Mesodermal cell (in vitro differentiated cells): Measurements from ENCODE around the gene MYO18B.

Source experiments
- H3K27ac ChIP-seq: 2 replicates; pipeline ENCODE4 v1.7.0; 2013; ENCODE audit warnings: mild to moderate bottlenecking, low read depth, low read length, moderate library complexity; ENCODE audit not compliant: severe bottlenecking
- H3K36me3 ChIP-seq: 2 replicates; pipeline ENCODE4 v1.7.1; 2013; ENCODE audit warnings: mild to moderate bottlenecking, low read length, moderate library complexity; ENCODE audit not compliant: control insufficient read depth, insufficient read depth
- H3K4me1 ChIP-seq: one replicate; pipeline ENCODE4 v1.7.1; 2013; ENCODE audit warnings: mild to moderate bottlenecking, low read length; ENCODE audit not compliant: insufficient read depth, control insufficient read depth, poor library complexity, severe bottlenecking
- H3K4me3 ChIP-seq: 2 replicates; pipeline ENCODE4 v1.7.0; 2013; ENCODE audit warnings: low read length, control low read depth, mild to moderate bottlenecking; ENCODE audit not compliant: insufficient read depth, poor library complexity, severe bottlenecking; ENCODE audit errors: extremely low read depth
- H3K9me3 ChIP-seq: 2 replicates; pipeline ENCODE4 v1.7.1; 2013; ENCODE audit warnings: mild to moderate bottlenecking, low read length, moderate library complexity; ENCODE audit not compliant: control insufficient read depth
- WGBS, 2 experiments: methylation state at CpG; one replicate each; pipeline ENCODE4 v1.1.5; 2013; ENCODE audit warnings: missing lambda C conversion rate in 2 of 2; ENCODE audit not compliant: insufficient coverage in 2 of 2; 5-methylcytosine and 5-hydroxymethylcytosine counted together

MYO18B gene

GRCh38 chr22:25929321-25929878 lies 187.4 kb downstream of the MYO18B start:
- H3K4me1 ChIP-seq, result no peaks in the 10 kb centered on the region
- no peak overlapping the region for H3K27ac ChIP-seq
- 75 to 90% methylated on average over 3 to 5 of the region's 5 CpGs for WGBS, 2 experiments
- no peaks in the 10 kb centered on the region for H3K36me3 ChIP-seq
- H3K4me3 ChIP-seq, result no peak overlapping the region
- H3K9me3 ChIP-seq, result peaks cover 5% of the 10 kb centered on the region

- Histone ChIP-seq H3K4me3 (no peak overlapping the region), H3K36me3 (no peaks in the 10 kb centered on the region), H3K27ac (no peak overlapping the region), H3K9me3 (peaks cover 5% of the 10 kb centered on the region), H3K4me1 (no peaks in the 10 kb centered on the region)
- WGBS, 2 experiments, result 79 to 88% methylated on average over 1 to 2 of the region's 4 CpGs
Measured at GRCh38 chr22:25930083-25930482, 188.1 kb downstream of the MYO18B start.

- 87 to 92% methylated on average over 6 of the region's 7 CpGs for WGBS, 2 experiments
- Histone ChIP-seq H3K9me3 (peaks cover 5% of the 10 kb centered on the region), H3K4me3 (no peak overlapping the region), H3K27ac (no peak overlapping the region), H3K4me1 (no peaks in the 10 kb centered on the region), H3K36me3 (no peaks in the 10 kb centered on the region)
Measured at GRCh38 chr22:25930788-25931310, 188.9 kb downstream of the MYO18B start.

GRCh38 chr22:25933158-25933788 lies 191.3 kb downstream of the MYO18B start:
- no CpG with 5 or more reads among the region's 3 CpGs for WGBS, 2 experiments
- Histone ChIP-seq H3K36me3 (no peaks in the 10 kb centered on the region), H3K9me3 (no peaks in the 10 kb centered on the region), H3K27ac (no peak overlapping the region), H3K4me3 (no peak overlapping the region), H3K4me1 (no peaks in the 10 kb centered on the region)

GRCh38 chr22:25935266-25936058 lies 193.5 kb downstream of the MYO18B start:
- H3K4me1 ChIP-seq, result no peaks in the 10 kb centered on the region
- WGBS, 2 experiments, result 42 to 44% methylated on average over 6 of the region's 7 CpGs
- no peaks in the 10 kb centered on the region for H3K9me3 ChIP-seq
- no peaks in the 10 kb centered on the region for H3K36me3 ChIP-seq
- no peak overlapping the region for H3K27ac ChIP-seq
- H3K4me3 ChIP-seq, result no peak overlapping the region

- H3K36me3 ChIP-seq, result no peaks in the 10 kb centered on the region
- H3K4me3 ChIP-seq, result no peak overlapping the region
- no peaks in the 10 kb centered on the region for H3K4me1 ChIP-seq
- no peak overlapping the region for H3K27ac ChIP-seq
- WGBS, 2 experiments, result no CpG with 5 or more reads among the region's 1 CpG
- H3K9me3 ChIP-seq, result no peaks in the 10 kb centered on the region
Measured at GRCh38 chr22:25938151-25938550, 196.2 kb downstream of the MYO18B start.

GRCh38 chr22:25939384-25939783 lies 197.4 kb downstream of the MYO18B start:
- no peaks in the 10 kb centered on the region for H3K36me3 ChIP-seq
- no peak overlapping the region for H3K4me3 ChIP-seq
- WGBS, 2 experiments, result 79 to 94% methylated on average over 3 to 4 of the region's 4 CpGs
- no peak overlapping the region for H3K27ac ChIP-seq
- H3K9me3 ChIP-seq, result no peaks in the 10 kb centered on the region
- H3K4me1 ChIP-seq, result no peaks in the 10 kb centered on the region

- Histone ChIP-seq H3K4me1 (no peaks in the 10 kb centered on the region), H3K27ac (no peak overlapping the region), H3K36me3 (no peaks in the 10 kb centered on the region), H3K9me3 (no peaks in the 10 kb centered on the region), H3K4me3 (no peak overlapping the region)
- no CpG with 5 or more reads among the region's 2 CpGs for WGBS, 2 experiments
Measured at GRCh38 chr22:25940479-25940878, 198.5 kb downstream of the MYO18B start.

GRCh38 chr22:25941365-25941960 lies 199.5 kb downstream of the MYO18B start:
- H3K4me1 ChIP-seq, result no peaks in the 10 kb centered on the region
- no peak overlapping the region for H3K27ac ChIP-seq
- no peaks in the 10 kb centered on the region for H3K9me3 ChIP-seq
- no peaks in the 10 kb centered on the region for H3K36me3 ChIP-seq
- WGBS, 2 experiments, result 79 to 84% methylated on average over 8 of the region's 8 CpGs
- H3K4me3 ChIP-seq, result no peak overlapping the region

- no peak overlapping the region for H3K4me3 ChIP-seq
- H3K9me3 ChIP-seq, result no peaks in the 10 kb centered on the region
- H3K4me1 ChIP-seq, result no peaks in the 10 kb centered on the region
- H3K36me3 ChIP-seq, result no peaks in the 10 kb centered on the region
- no peak overlapping the region for H3K27ac ChIP-seq
- WGBS, 2 experiments, result 82 to 89% methylated on average over 8 of the region's 9 CpGs
Measured at GRCh38 chr22:25942115-25942855, 200.3 kb downstream of the MYO18B start.
